Upper lobe of left lung (tissue), 6 donors: ENCODE results near the gene MAGEA6. TPM values are rescaled to one million over a fixed set of nuclear protein-coding genes. Genes with fewer than 3 reads are reported as not detected.
"Not testable (repeated sequence)": the region's sequence is repeated elsewhere in the genome, so short reads cannot be mapped to it uniquely, and the experiment has no call there.

ENCODE experiments used
- ATAC-seq, 2 donors: fragments of 200-7000 bp; cut with Tn5 transposase; one replicate each; pipeline ENCODE4 v1.9.1; 2022; ENCODE audit warnings: mild to moderate bottlenecking in 2 of 2, moderate library complexity in 2 of 2; ENCODE audit not compliant: low FRiP score in 2 of 2
- DNase-seq, 2 donors: peaks; one replicate each; pipeline ENCODE4 v3.0.0-alpha.2; 2019 to 2020
- H3K27ac ChIP-seq, 4 donors: fragments of 200-600 bp; sonication (generic); one replicate each; pipeline ENCODE4 v1.5.1; 2016 to 2019
- H3K27me3 ChIP-seq, 4 donors: fragments of 200-600 bp; sonication (generic); one replicate each; pipeline ENCODE4 v1.5.1; 2017 to 2019
- H3K36me3 ChIP-seq, 4 donors: fragments of 200-600 bp; sonication (generic); one replicate each; pipeline ENCODE4 v1.5.1; 2016 to 2019
- H3K4me1 ChIP-seq, 4 donors: fragments of 200-600 bp; sonication (generic); one replicate each; pipeline ENCODE4 v1.5.1; 2018 to 2019
- H3K4me3 ChIP-seq, 4 donors: fragments of 200-600 bp; sonication (generic); one replicate each; pipeline ENCODE4 v1.5.1; 2017 to 2019; ENCODE audit warnings: mild to moderate bottlenecking in 2 of 4, moderate library complexity in 1 of 4
- H3K9me3 ChIP-seq, 4 donors: fragments of 200-600 bp; sonication (generic); one replicate each; pipeline ENCODE4 v1.5.1; 2018 to 2019
- CTCF ChIP-seq, 6 experiments: fragments of 450-650 bp in 4 of 6; fragments of 200-600 bp in 2 of 6; sonication (generic) in 2 of 6; IDR thresholded peaks; one replicate each; pipeline ENCODE4 v1.5.1; 2016 to 2019; ENCODE audit warnings: antibody characterized with exemption in 6 of 6
- EP300 ChIP-seq, 4 donors: sonication (generic); formaldehyde crosslinking; IDR thresholded peaks; one replicate each; pipeline ENCODE4 v1.5.1; 2017; ENCODE audit warnings: antibody characterized with exemption in 4 of 4, control low read depth in 2 of 4
- POLR2A ChIP-seq, 4 donors: fragments of 450-650 bp; IDR thresholded peaks; one replicate each; pipeline ENCODE4 v1.5.1; 2016 to 2017; ENCODE audit warnings: antibody characterized with exemption in 4 of 4, mild to moderate bottlenecking in 2 of 4
- POLR2AphosphoS5 ChIP-seq, 2 donors: sonication (generic); formaldehyde crosslinking; IDR thresholded peaks; one replicate each; pipeline ENCODE4 v1.5.1; 2017; ENCODE audit warnings: antibody characterized with exemption in 2 of 2
- WGBS, 2 donors: methylation state at CpG; one replicate each; pipeline ENCODE4 v1.1.5; 2017 to 2018; 5-methylcytosine and 5-hydroxymethylcytosine counted together
- total RNA-seq, 6 donors: library from RNA; depleted of rRNA in 4 of 6; stranded (reverse); fragments of >200 nt in 4 of 6; gene quantifications; one replicate each; pipeline versions ENCODE4 v1.1.0 to v1.2.1, GENCODE V29; 2016 to 2021
- donor health status: DM: no; HTN: no; CAD: no; lungs with moderate emphysema.
- donor health status: DM: no; HTN: yes; CAD: no; lungs with severe emphysema.

Gene MAGEA6
- total RNA-seq, 6 donors from 2014 or later, result 0.31 TPM; not detected in 5

DNA sequence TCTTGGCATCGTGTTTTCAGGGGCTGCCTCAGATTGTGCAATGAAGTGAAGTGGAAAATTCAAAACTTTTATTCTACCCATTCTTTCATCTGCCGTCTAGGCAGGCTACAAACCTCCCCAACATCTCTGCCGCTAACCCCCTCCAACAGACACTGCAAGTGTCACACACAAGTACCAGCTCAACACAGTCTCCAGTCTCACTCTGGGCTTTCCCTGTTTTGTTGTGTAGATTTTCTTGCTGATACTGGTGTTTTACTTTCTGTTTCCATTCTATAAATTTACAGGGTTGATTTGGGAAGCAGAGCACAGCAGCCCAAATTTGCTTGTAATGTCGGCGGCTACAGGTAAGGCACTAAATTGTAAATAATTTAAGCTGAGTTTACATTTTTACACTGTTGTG is 14.6 kb downstream of the MAGEA6 start:
- not testable (repeated sequence) for H3K9me3 ChIP-seq, DNase-seq, H3K27ac ChIP-seq, H3K36me3 ChIP-seq, H3K4me1 ChIP-seq, H3K4me3 ChIP-seq, ATAC-seq, H3K27me3 ChIP-seq
- WGBS, 2 donors, result no CpG with 5 or more reads among the region's 5 CpGs

- H3K9me3 ChIP-seq, ATAC-seq, DNase-seq, H3K36me3 ChIP-seq, H3K27ac ChIP-seq, H3K4me3 ChIP-seq, H3K27me3 ChIP-seq, H3K4me1 ChIP-seq: not testable (repeated sequence)
- no CpG with 5 or more reads among the region's 35 CpGs for WGBS, 2 donors
Measured at GRCh38 chrX:152753686-152754650, 15.5 kb downstream of the MAGEA6 start, which contains the start of gene MAGEA2. Gene MAGEA2, minus strand, starts transcription at chrX:152753842. Its CDS starts 2,479 bp downstream, at chrX:152751363.

- no peaks in the 10 kb centered on the region for H3K4me1 ChIP-seq
- H3K4me3 ChIP-seq, result no peak overlapping the region
- H3K36me3 ChIP-seq, result no peaks in the 10 kb centered on the region
- ATAC-seq (no peak), DNase-seq (no peak)
- TF ChIP-seq EP300 (IDR thresholded peaks at IDR 0.05), result no peak
- no peak for TF ChIP-seq POLR2AphosphoS5 (IDR thresholded peaks at IDR 0.05)
- TF ChIP-seq POLR2A (IDR thresholded peaks at IDR 0.05), result no peak
- no peak for TF ChIP-seq CTCF (IDR thresholded peaks at IDR 0.05)
- no peak overlapping the region for H3K27ac ChIP-seq
- WGBS, 2 donors, result 83 to 94% methylated on average over 5 of the region's 5 CpGs
- H3K9me3 ChIP-seq, result no peaks in the 10 kb centered on the region
- no peaks in the 10 kb centered on the region for H3K27me3 ChIP-seq
Measured at GRCh38 chrX:152738560-152738959, 30.9 kb downstream of the MAGEA6 start.

DNA sequence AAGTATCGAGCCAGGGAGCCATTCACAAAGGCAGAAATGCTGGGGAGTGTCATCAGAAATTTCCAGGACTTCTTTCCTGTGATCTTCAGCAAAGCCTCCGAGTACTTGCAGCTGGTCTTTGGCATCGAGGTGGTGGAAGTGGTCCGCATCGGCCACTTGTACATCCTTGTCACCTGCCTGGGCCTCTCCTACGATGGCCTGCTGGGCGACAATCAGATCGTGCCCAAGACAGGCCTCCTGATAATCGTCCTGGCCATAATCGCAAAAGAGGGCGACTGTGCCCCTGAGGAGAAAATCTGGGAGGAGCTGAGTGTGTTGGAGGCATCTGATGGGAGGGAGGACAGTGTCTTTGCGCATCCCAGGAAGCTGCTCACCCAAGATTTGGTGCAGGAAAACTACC is 33.0 kb downstream of the MAGEA6 start:
- not testable (repeated sequence) for H3K9me3 ChIP-seq, DNase-seq, H3K27ac ChIP-seq, H3K27me3 ChIP-seq, H3K4me3 ChIP-seq, ATAC-seq, H3K4me1 ChIP-seq, H3K36me3 ChIP-seq
- 83 to 93% methylated on average over 11 to 12 of the region's 12 CpGs for WGBS, 2 donors

GRCh38 chrX:152735860-152736511 is 33.5 kb downstream of the MAGEA6 start:
- no peak overlapping the region for H3K4me3 ChIP-seq
- H3K9me3 ChIP-seq, result no peaks in the 10 kb centered on the region
- peak in 1 of 2 donors; percentile 10 for DNase-seq
- ATAC-seq, result peak in 1 of 2 donors; percentile 56
- no peaks in the 10 kb centered on the region for H3K4me1 ChIP-seq
- no peaks in the 10 kb centered on the region for H3K36me3 ChIP-seq
- H3K27ac ChIP-seq, result no peak overlapping the region
- no peak for TF ChIP-seq POLR2AphosphoS5 (IDR thresholded peaks at IDR 0.05)
- no peak for TF ChIP-seq EP300 (IDR thresholded peaks at IDR 0.05)
- TF ChIP-seq CTCF (IDR thresholded peaks at IDR 0.05), result no peak
- no peak for TF ChIP-seq POLR2A (IDR thresholded peaks at IDR 0.05)
- WGBS, 2 donors, result 84 to 94% methylated on average over 3 to 12 of the region's 12 CpGs
- H3K27me3 ChIP-seq, result no peaks in the 10 kb centered on the region

GRCh38 chrX:152735101-152735500 is 34.4 kb downstream of the MAGEA6 start:
- H3K4me1 ChIP-seq, result no peaks in the 10 kb centered on the region
- H3K4me3 ChIP-seq, result no peak overlapping the region
- 65% methylated on average over 2 of the region's 2 CpGs; no CpG with 5 or more reads in 1 of the 2 donors for WGBS, 2 donors
- no peak overlapping the region for H3K27ac ChIP-seq
- no peak for DNase-seq
- TF ChIP-seq EP300 (IDR thresholded peaks at IDR 0.05) (no peak), POLR2AphosphoS5 (IDR thresholded peaks at IDR 0.05) (no peak), CTCF (IDR thresholded peaks at IDR 0.05) (no peak), POLR2A (IDR thresholded peaks at IDR 0.05) (no peak)
- no peaks in the 10 kb centered on the region for H3K27me3 ChIP-seq
- no peaks in the 10 kb centered on the region for H3K9me3 ChIP-seq
- peak in 1 of 2 donors; percentile 26 for ATAC-seq
- no peaks in the 10 kb centered on the region for H3K36me3 ChIP-seq

- H3K27ac ChIP-seq, H3K4me1 ChIP-seq, H3K9me3 ChIP-seq, H3K4me3 ChIP-seq, H3K36me3 ChIP-seq, ATAC-seq, H3K27me3 ChIP-seq, DNase-seq: not testable (repeated sequence)
- WGBS, 2 donors, result 87 to 100% methylated on average over 1 to 22 of the region's 22 CpGs
Measured at GRCh38 chrX:152734143-152734858, 35.2 kb downstream of the MAGEA6 start.
